HUES48 (cell line): ENCODE measurements around the gene RASSF7.

ENCODE experiments used
- H3K27ac ChIP-seq: one replicate; pipeline ENCODE4 v1.7.0; 2013; ENCODE audit warnings: low read depth, low read length, inconsistent platforms
- H3K27me3 ChIP-seq: 2 replicates; pipeline ENCODE4 v1.6.1; 2013; ENCODE audit warnings: mild to moderate bottlenecking, low read length; ENCODE audit not compliant: control insufficient read depth, insufficient read depth
- H3K36me3 ChIP-seq: 2 replicates; pipeline ENCODE4 v1.6.1; 2013; ENCODE audit warnings: low read length; ENCODE audit not compliant: control insufficient read depth, insufficient read depth
- H3K4me1 ChIP-seq: 2 replicates; pipeline ENCODE4 v1.6.1; 2013; ENCODE audit warnings: mild to moderate bottlenecking, low read length; ENCODE audit not compliant: control insufficient read depth, insufficient read depth
- H3K4me3 ChIP-seq: 2 replicates; pipeline ENCODE4 v1.5.1; 2013; ENCODE audit warnings: mild to moderate bottlenecking, low read depth, low read length
- H3K9ac ChIP-seq: 2 replicates; pipeline ENCODE4 v1.6.1; 2013; ENCODE audit warnings: mild to moderate bottlenecking, low read depth, low read length, moderate library complexity
- H3K9me3 ChIP-seq: 2 replicates; pipeline ENCODE4 v1.6.1; 2013; ENCODE audit warnings: low read length; ENCODE audit not compliant: control insufficient read depth, insufficient read depth

RASSF7 gene

GRCh38 chr11:563066-563811, 2.5 kb downstream of the RASSF7 start:
- Histone ChIP-seq H3K9ac (no peak overlapping the region), H3K27ac (no peak overlapping the region), H3K36me3 (peaks cover 15% of the 10 kb centered on the region), H3K9me3 (no peaks in the 10 kb centered on the region), H3K4me1 (peaks cover 10% of the 10 kb centered on the region), H3K27me3 (no peaks in the 10 kb centered on the region), H3K4me3 (no peak overlapping the region)

- no peak overlapping the region for H3K9ac ChIP-seq
- H3K4me1 ChIP-seq = peaks cover 10% of the 10 kb centered on the region
- peaks cover 15% of the 10 kb centered on the region for H3K36me3 ChIP-seq
- no peak overlapping the region for H3K27ac ChIP-seq
- H3K9me3 ChIP-seq = no peaks in the 10 kb centered on the region
- no peaks in the 10 kb centered on the region for H3K27me3 ChIP-seq
- no peak overlapping the region for H3K4me3 ChIP-seq
Observed at GRCh38 chr11:563812-564578, 3.2 kb downstream of the RASSF7 start.

GRCh38 chr11:565921-566509, 5.2 kb downstream of the RASSF7 start:
- H3K4me1 ChIP-seq = peaks cover 4% of the 10 kb centered on the region
- no peak overlapping the region for H3K4me3 ChIP-seq
- no peaks in the 10 kb centered on the region for H3K9me3 ChIP-seq
- H3K36me3 ChIP-seq = peaks cover 15% of the 10 kb centered on the region
- no peaks in the 10 kb centered on the region; the same call in 1 of the 2 replicates for H3K27me3 ChIP-seq
- H3K9ac ChIP-seq = no peak overlapping the region
- H3K27ac ChIP-seq = peak overlapping the region; percentile 26

DNA sequence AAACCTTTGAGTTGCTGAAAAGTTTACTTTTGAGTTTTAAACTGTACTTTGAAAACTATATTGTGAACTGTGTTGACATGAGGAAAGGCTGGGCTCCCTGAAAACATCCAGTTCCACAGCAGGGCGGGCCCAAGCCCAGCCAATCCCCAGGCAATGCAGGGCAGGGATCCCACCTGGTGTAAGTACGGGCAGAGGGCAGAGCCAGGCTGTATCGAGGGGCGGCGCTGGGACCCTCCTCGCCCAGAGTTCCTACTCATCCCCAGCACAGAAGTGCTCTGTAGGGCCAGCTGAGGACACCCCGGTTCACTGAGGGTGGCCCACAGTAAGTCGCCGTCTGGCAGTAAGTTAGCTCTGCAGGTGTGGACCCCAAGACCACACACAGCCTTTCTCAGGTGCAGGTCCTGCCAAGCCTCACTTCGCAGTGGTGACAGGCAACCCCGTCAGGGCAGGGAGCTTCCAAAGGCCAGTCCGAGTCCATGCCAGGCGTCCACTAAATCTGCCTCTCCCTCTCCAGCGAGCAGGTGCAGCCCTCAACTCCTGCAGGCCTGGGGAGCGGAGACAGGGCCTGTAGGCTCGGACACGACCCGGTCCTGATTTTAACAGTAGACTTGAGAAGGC, 6.3 kb downstream of the RASSF7 start:
- Histone ChIP-seq H3K9me3 (no peaks in the 10 kb centered on the region), H3K4me3 (peak overlapping the region; percentile 64; the same call in 1 of the 2 replicates), H3K27ac (no peak overlapping the region), H3K9ac (no peak overlapping the region), H3K27me3 (no peaks in the 10 kb centered on the region; the same call in 1 of the 2 replicates), H3K36me3 (peaks cover 15% of the 10 kb centered on the region), H3K4me1 (peaks cover 9% of the 10 kb centered on the region)

DNA sequence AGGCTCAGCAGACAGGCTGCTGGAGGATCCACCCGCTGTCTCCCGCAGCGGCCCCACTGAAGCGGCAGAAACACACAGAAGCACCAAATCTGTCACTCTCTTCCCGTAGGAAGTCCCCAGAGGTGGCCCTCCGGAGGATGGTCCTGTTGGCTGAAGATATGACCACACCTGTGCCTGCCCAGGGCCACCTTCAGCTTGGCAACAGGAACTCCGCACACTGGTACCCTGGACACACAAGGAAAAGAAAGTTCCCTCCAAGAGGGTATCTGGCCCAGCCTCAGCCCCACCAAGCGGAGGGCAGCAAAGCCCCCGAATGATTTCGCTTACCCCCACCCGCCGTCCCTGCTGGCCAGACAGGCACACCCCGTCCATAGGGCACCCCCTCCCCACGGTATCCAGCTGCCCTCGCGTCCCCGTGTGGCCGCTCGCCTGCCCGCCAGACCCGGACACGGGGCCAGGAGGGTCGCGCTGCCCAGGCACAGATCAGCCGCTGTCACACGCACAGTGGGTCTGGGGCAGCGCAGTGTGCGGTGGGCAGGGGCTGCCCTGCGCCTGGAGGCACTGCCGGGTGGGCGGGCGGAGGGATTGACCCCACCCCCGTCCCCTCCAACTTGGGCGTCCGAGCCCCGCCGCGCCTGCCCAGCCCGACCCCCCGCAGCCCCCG, 7.0 kb downstream of the RASSF7 start:
- H3K4me1 ChIP-seq = peaks cover 9% of the 10 kb centered on the region
- no peak overlapping the region for H3K9ac ChIP-seq
- no peaks in the 10 kb centered on the region for H3K9me3 ChIP-seq
- H3K4me3 ChIP-seq = peak overlapping the region; percentile 64
- no peak overlapping the region for H3K27ac ChIP-seq
- H3K36me3 ChIP-seq = peaks cover 15% of the 10 kb centered on the region
- no peaks in the 10 kb centered on the region; the same call in 1 of the 2 replicates for H3K27me3 ChIP-seq

DNA sequence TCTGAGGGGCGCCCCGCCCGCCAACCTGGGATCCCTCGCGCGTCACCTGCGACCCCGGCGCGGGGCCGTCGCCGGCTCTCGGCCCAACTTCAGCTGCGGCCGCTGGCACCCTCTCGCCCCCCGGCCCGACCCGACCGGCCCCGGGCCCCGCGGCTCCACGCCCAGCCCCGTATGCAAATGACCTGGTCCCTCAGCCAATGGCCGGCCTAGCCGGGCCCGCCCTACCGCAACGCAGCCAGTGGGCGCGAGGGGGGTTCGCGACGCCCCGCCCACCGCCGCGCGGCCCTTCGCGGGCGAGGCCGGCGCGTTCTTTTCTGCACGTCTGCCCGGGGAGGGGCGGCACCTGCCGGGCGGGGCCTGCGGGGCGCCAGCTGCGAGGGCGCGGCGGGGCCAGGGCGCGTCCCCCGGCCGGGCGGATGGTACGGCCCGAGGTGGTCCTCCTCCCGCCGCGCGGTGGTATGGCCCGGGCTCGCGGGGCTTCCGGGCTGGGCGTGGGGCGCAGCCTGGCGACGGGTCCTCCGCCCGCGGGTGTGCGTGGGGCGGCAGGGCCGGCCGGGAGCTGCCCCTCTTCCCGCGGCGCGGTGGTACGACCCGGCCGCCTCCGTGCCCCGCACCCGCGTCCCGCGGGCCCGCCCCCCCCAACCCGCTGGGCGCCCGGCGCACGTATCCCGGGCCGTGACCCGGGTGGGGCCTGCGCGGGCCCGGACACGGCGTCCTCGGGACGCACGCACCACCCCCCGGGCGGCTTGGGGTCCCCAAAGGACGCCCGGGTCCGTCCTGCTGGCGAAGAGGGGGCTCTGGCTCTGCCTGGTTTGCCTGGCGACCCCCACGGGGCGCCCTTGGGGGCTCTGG, 7.8 kb downstream of the RASSF7 start:
- H3K9ac ChIP-seq = no peak overlapping the region
- H3K4me3 ChIP-seq = peak overlapping the region; percentile 64
- peaks cover 7% of the 10 kb centered on the region for H3K36me3 ChIP-seq
- H3K4me1 ChIP-seq = peaks cover 9% of the 10 kb centered on the region
- no peaks in the 10 kb centered on the region; the same call in 1 of the 2 replicates for H3K27me3 ChIP-seq
- H3K9me3 ChIP-seq = no peaks in the 10 kb centered on the region
- H3K27ac ChIP-seq = no peak overlapping the region

GRCh38 chr11:569158-569885, 8.6 kb downstream of the RASSF7 start:
- H3K9me3 ChIP-seq = no peaks in the 10 kb centered on the region
- H3K9ac ChIP-seq = no peak overlapping the region
- no peak overlapping the region for H3K27ac ChIP-seq
- H3K27me3 ChIP-seq = peaks cover 3% of the 10 kb centered on the region
- H3K4me1 ChIP-seq = peaks cover 12% of the 10 kb centered on the region
- peak overlapping the region; percentile 62 for H3K4me3 ChIP-seq
- no peaks in the 10 kb centered on the region for H3K36me3 ChIP-seq

GRCh38 chr11:571802-572185, 11.0 kb downstream of the RASSF7 start:
- Histone ChIP-seq H3K27me3 (peaks cover 16% of the 10 kb centered on the region), H3K4me3 (no peak overlapping the region), H3K9me3 (no peaks in the 10 kb centered on the region), H3K27ac (peak overlapping the region; percentile 67), H3K4me1 (peaks cover 14% of the 10 kb centered on the region), H3K36me3 (no peaks in the 10 kb centered on the region), H3K9ac (no peak overlapping the region)

DNA sequence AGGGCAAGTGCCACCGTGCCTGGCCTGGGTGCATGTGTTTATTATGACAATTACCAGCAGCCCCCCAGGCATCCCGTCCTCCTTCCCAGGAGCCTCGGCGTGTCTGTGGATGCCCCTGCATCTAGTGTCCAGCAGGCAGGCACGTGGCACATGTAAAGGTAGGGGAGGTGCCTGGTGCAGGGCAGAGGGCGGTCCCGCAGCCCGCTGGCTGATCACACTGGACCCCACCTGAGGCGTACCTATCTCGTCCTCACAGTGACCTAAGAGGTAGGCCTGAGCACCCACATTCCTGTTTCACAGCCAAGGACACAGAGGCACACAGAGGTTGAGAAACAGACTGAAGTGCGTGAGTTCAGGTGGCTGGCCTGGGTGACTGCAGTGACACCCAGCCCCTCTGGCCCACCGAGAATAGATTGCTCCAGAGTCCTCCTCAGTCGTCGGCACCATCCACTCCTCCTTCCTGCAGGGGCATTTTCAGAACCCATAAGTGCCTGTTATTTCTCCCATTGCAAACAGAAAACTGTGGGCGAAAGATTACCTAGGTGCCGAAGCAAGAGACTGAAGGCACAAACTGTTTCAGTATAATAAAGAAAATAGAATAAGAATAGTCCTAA, 12.5 kb downstream of the RASSF7 start:
- no peak overlapping the region for H3K9ac ChIP-seq

More for the DNA sequence above, 12.5 kb downstream of the RASSF7 start:
- H3K4me3 ChIP-seq = no peak overlapping the region
- no peaks in the 10 kb centered on the region for H3K9me3 ChIP-seq
- no peak overlapping the region for H3K27ac ChIP-seq
- peaks cover under 1% of the 10 kb centered on the region; the same call in 1 of the 2 replicates for H3K36me3 ChIP-seq
- peaks cover 20% of the 10 kb centered on the region for H3K4me1 ChIP-seq
- H3K27me3 ChIP-seq = peaks cover 16% of the 10 kb centered on the region
